Measurements from ENCODE around the gene SIRT6. TPM values are rescaled to one million over a fixed set of nuclear protein-coding genes. Genes with fewer than 3 reads are reported as not detected.

Gene SIRT6
- total RNA-seq = 12.7 and 13.7 TPM in 2 replicates

DNA sequence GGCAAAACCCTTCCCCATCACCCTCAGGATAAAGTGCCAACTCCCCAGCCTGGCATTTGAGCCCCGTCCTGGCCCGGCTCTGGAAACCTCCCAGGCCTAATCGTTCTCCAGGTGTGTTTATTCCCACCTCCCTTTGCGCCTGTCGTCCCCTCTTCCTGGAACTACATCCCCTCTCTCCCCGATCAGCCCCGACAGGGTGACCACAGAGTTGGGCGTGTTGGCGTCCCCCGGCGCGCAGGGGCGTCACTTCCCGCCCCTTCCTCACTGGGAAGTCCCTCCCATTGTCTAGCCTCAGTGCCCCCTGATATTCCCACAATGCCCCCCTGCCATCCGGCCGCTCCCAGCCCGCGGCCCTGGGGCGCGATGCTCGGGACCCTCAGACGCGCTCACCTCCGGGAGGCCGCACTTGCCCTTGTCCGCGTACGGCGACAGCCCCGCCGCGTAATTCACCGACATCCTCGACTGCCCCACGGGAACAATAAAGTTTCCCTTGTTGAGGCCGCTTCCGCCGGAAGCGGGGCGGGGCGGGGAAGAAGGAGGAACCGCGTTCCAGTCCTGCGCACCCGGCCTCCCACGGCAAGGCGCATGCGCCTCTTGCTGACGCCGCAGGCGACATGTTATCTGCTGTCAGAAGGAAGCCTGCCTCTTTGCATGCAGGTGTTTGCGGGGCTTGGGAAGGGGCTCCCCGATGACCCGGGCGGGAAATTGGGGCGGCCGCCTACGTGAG is at the start of gene SIRT6, which contains the start of gene ANKRD24:
Gene SIRT6, minus strand, starts transcription at position 480 of the 727 bp plus-strand sequence. Its CDS starts 24 bp downstream, at position 456.
Gene ANKRD24, plus strand, starts transcription at position 606 of the 727 bp plus-strand sequence. CDS start 3,737 bp downstream, outside the sequence.

DNA sequence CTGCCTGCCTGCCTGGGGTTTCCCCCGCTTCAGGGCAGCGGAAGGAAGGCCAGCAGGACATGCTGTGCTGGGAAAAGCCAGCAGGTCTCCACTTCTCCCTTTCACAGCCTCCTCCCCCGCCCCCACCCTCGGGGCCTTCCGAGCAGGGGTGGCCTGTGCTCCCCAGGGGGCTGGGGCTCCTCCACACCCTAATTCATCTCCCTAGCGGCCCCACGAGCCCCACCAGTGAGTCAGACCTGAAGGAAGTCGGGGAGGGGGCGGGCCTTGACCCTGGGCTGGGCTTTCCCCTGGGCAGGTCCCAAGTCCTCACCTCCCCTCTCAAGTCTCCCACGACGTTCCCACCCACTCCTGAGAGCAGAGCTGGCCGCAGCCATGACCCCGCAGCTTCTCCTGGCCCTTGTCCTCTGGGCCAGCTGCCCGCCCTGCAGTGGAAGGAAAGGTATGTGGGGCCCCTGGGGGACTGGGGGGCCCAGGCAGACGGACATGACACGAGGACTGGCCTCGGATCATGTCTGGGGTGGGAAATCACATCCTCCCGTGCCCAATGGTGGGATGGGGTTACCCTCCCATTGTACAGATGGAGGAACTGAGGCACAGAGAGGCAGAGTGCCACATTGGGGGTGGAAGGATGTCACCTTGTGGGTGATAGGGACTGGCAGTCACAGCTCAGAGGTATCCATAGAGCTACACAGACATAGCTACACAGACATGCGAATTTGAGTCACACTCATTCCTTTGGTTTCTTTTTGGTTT is 47.0 kb upstream of the SIRT6 start, which contains the start of gene EBI3:
Gene EBI3, plus strand, starts transcription at position 345 of the 753 bp plus-strand sequence. Its CDS starts 28 bp downstream, at position 373.

Other genes with a start within 250 kb of the SIRT6 start
- gene NMRK2, start 249.5 kb downstream of the SIRT6 start, total RNA-seq = not detected in 2 replicates
- gene DAPK3, start 211.5 kb downstream of the SIRT6 start, total RNA-seq = 200 and 204 TPM in 2 replicates
- 1,310 and 2,319 TPM in 2 replicates for gene EEF2, start 197.1 kb downstream of the SIRT6 start, total RNA-seq
- gene PIAS4, start 174.8 kb downstream of the SIRT6 start, total RNA-seq = 17.9 and 24.2 TPM in 2 replicates
- gene ZBTB7A, start 115.7 kb downstream of the SIRT6 start, total RNA-seq = 11.4 and 12.8 TPM in 2 replicates
- 105 and 171 TPM in 2 replicates for gene MAP2K2, start 58.4 kb downstream of the SIRT6 start, total RNA-seq
- gene CREB3L3, start 28.9 kb downstream of the SIRT6 start, total RNA-seq = not detected in 2 replicates
- gene ANKRD24, start 126 bp upstream of the SIRT6 start, total RNA-seq = 0.30 and 0.32 TPM in 2 replicates
- gene EBI3, start 47.0 kb upstream of the SIRT6 start, total RNA-seq = 0.32 and 0.46 TPM in 2 replicates
- gene YJU2, start 64.5 kb upstream of the SIRT6 start, total RNA-seq = 21.4 and 26.0 TPM in 2 replicates
- gene SHD, start 96.7 kb upstream of the SIRT6 start, total RNA-seq = not detected in 2 replicates
- gene TMIGD2, start 119.8 kb upstream of the SIRT6 start, total RNA-seq = not detected in 2 replicates
- gene FSD1, start 122.0 kb upstream of the SIRT6 start, total RNA-seq = 32.5 and 34.1 TPM in 2 replicates
- 10.1 and 12.8 TPM in 2 replicates for gene STAP2, start 156.3 kb upstream of the SIRT6 start, total RNA-seq
- gene MPND, start 161.0 kb upstream of the SIRT6 start, total RNA-seq = 5.6 and 8.8 TPM in 2 replicates
- 24.7 and 27.2 TPM in 2 replicates for gene SH3GL1, start 218.0 kb upstream of the SIRT6 start, total RNA-seq
- 11.7 and 20.4 TPM in 2 replicates for gene CHAF1A, start 220.1 kb upstream of the SIRT6 start, total RNA-seq

Data from epithelial cell of umbilical artery (primary cell).